ENCODE measurements around the gene RPS6KA2.

RPS6KA2 gene

GRCh38 chr6:166417285-166417691, 209.8 kb downstream of the RPS6KA2 start:
- H3K4me3 ChIP-seq (replicated peaks; ENCODE audit: low read depth, low read length), result no peak overlapping the region
- DNase-seq (ENCODE audit: low read depth), result no peak
- TF ChIP-seq CTCF (IDR thresholded peaks at IDR 0.05; ENCODE audit: low read length, missing control alignments), result no peak

- no peak for TF ChIP-seq CTCF (IDR thresholded peaks at IDR 0.05; ENCODE audit: low read length, missing control alignments)
- no peak overlapping the region for H3K4me3 ChIP-seq (replicated peaks; ENCODE audit: low read depth, low read length)
- no peak for DNase-seq (ENCODE audit: low read depth)
These were observed 211.2 kb downstream of the RPS6KA2 start for GRCh38 chr6:166415833-166416347.

GRCh38 chr6:166415306-166415705, 211.7 kb downstream of the RPS6KA2 start:
- TF ChIP-seq CTCF (IDR thresholded peaks at IDR 0.05; ENCODE audit: low read length, missing control alignments), result no peak
- DNase-seq (ENCODE audit: low read depth), result no peak
- H3K4me3 ChIP-seq (replicated peaks; ENCODE audit: low read depth, low read length), result no peak overlapping the region

- no peak for DNase-seq (ENCODE audit: low read depth)
- no peak for TF ChIP-seq CTCF (IDR thresholded peaks at IDR 0.05; ENCODE audit: low read length, missing control alignments)
- no peak overlapping the region for H3K4me3 ChIP-seq (replicated peaks; ENCODE audit: low read depth, low read length)
These were observed 213.5 kb downstream of the RPS6KA2 start for GRCh38 chr6:166413491-166413951.

GRCh38 chr6:166412911-166413384, 214.1 kb downstream of the RPS6KA2 start:
- TF ChIP-seq CTCF (IDR thresholded peaks at IDR 0.05; ENCODE audit: low read length, missing control alignments), result no peak
- DNase-seq (ENCODE audit: low read depth), result no peak
- no peak overlapping the region for H3K4me3 ChIP-seq (replicated peaks; ENCODE audit: low read depth, low read length)

- H3K4me3 ChIP-seq (replicated peaks; ENCODE audit: low read depth, low read length), result no peak overlapping the region
- no peak for DNase-seq (ENCODE audit: low read depth)
- no peak for TF ChIP-seq CTCF (IDR thresholded peaks at IDR 0.05; ENCODE audit: low read length, missing control alignments)
These were observed 214.7 kb downstream of the RPS6KA2 start for GRCh38 chr6:166412156-166412910.
